Measurements from ENCODE around the gene CRTC2.
"Not testable (repeated sequence)": the region's sequence is repeated elsewhere in the genome, so short reads cannot be mapped to it uniquely, and the experiment has no call there.

The CRTC2 gene

GRCh38 chr1:153985941-153986761 lies 27.7 kb upstream of the CRTC2 start, which contains the start of gene RAB13:
TSS of gene RAB13 (minus strand) at chr1:153986339. CDS start at chr1:153986236, 103 bp downstream.
- Histone ChIP-seq H3K9ac (ENCODE audit: low read depth, low read length, poor library complexity, severe bottlenecking) (peak within 1 kb of the TSS; percentile 78), H3K36me3 (ENCODE audit: insufficient read depth, low read length) (no peaks in the 10 kb centered on the region), H3K4me2 (ENCODE audit: low read depth, low read length, poor library complexity, severe bottlenecking) (peak within 1 kb of the TSS; percentile 96), H3K4me3 (ENCODE audit: low read length, poor library complexity, severe bottlenecking) (peak within 1 kb of the TSS; percentile 78), H2AFZ (ENCODE audit: low read length) (peak within 1 kb of the TSS; percentile 93), H3K27me3 (ENCODE audit: insufficient read depth, low read length, poor library complexity, severe bottlenecking) (no peaks in the 10 kb centered on the region), H3K9me3 (ENCODE audit: insufficient read depth, low read depth, low read length) (no peaks in the 10 kb centered on the region), H3F3A (ENCODE audit: low read depth) (0 out of 2 replicates have a peak, but pooled peaks cover 3% of the 10 kb centered on the region), H3K79me2 (ENCODE audit: insufficient read depth, low read length) (peaks cover 6% of the 10 kb centered on the region), H3K4me1 (ENCODE audit: insufficient read depth, low read length, poor library complexity, severe bottlenecking) (peaks cover 14% of the 10 kb centered on the region), H4K20me1 (ENCODE audit: insufficient read depth, low read length, poor library complexity, severe bottlenecking) (peaks cover 4% of the 10 kb centered on the region), H3K9me2 (replicated peaks; ENCODE audit: low read depth, low read length) (no peaks in the 10 kb centered on the region)
- TF ChIP-seq EZH2phosphoT487 (IDR thresholded peaks at IDR 0.05; ENCODE audit: borderline replicate concordance) (no peak), CTCF (conservative IDR thresholded peaks at IDR 0.05; ENCODE audit: low read length) (no peak)

- 0 out of 2 replicates have a peak, but pooled peaks cover 3% of the 10 kb centered on the region for H3F3A ChIP-seq (ENCODE audit: low read depth)
- TF ChIP-seq CTCF (conservative IDR thresholded peaks at IDR 0.05; ENCODE audit: low read length) (no peak), EZH2phosphoT487 (IDR thresholded peaks at IDR 0.05; ENCODE audit: borderline replicate concordance) (no peak)
- H3K4me2 ChIP-seq (ENCODE audit: low read depth, low read length, poor library complexity, severe bottlenecking), result peak overlapping the region; percentile 96
- H2AFZ ChIP-seq (ENCODE audit: low read length), result peak overlapping the region; percentile 57; the same call in 1 of the 2 replicates
- H4K20me1 ChIP-seq (ENCODE audit: insufficient read depth, low read length, poor library complexity, severe bottlenecking), result no peaks in the 10 kb centered on the region
- peak overlapping the region; percentile 78 for H3K9ac ChIP-seq (ENCODE audit: low read depth, low read length, poor library complexity, severe bottlenecking)
- H3K36me3 ChIP-seq (ENCODE audit: insufficient read depth, low read length), result no peaks in the 10 kb centered on the region
- peaks cover 14% of the 10 kb centered on the region for H3K4me1 ChIP-seq (ENCODE audit: insufficient read depth, low read length, poor library complexity, severe bottlenecking)
- no peaks in the 10 kb centered on the region for H3K27me3 ChIP-seq (ENCODE audit: insufficient read depth, low read length, poor library complexity, severe bottlenecking)
- no peaks in the 10 kb centered on the region for H3K79me2 ChIP-seq (ENCODE audit: insufficient read depth, low read length)
- H3K9me2 ChIP-seq (replicated peaks; ENCODE audit: low read depth, low read length), result no peaks in the 10 kb centered on the region
- H3K4me3 ChIP-seq (ENCODE audit: low read length, poor library complexity, severe bottlenecking), result peak overlapping the region; percentile 78
- no peaks in the 10 kb centered on the region for H3K9me3 ChIP-seq (ENCODE audit: insufficient read depth, low read depth, low read length)
Measured at GRCh38 chr1:153985341-153985912, 27.0 kb upstream of the CRTC2 start.

- Histone ChIP-seq H2AFZ (ENCODE audit: low read length) (no peak overlapping the region), H3K4me3 (ENCODE audit: low read length, poor library complexity, severe bottlenecking) (no peak overlapping the region), H3F3A (ENCODE audit: low read depth) (0 out of 2 replicates have a peak, but pooled peaks cover 3% of the 10 kb centered on the region), H3K27me3 (ENCODE audit: insufficient read depth, low read length, poor library complexity, severe bottlenecking) (no peaks in the 10 kb centered on the region), H3K79me2 (ENCODE audit: insufficient read depth, low read length) (no peaks in the 10 kb centered on the region), H3K4me1 (ENCODE audit: insufficient read depth, low read length, poor library complexity, severe bottlenecking) (peaks cover 14% of the 10 kb centered on the region), H3K4me2 (ENCODE audit: low read depth, low read length, poor library complexity, severe bottlenecking) (peak overlapping the region; percentile 96), H3K9me2 (replicated peaks; ENCODE audit: low read depth, low read length) (no peaks in the 10 kb centered on the region), H3K36me3 (ENCODE audit: insufficient read depth, low read length) (no peaks in the 10 kb centered on the region), H4K20me1 (ENCODE audit: insufficient read depth, low read length, poor library complexity, severe bottlenecking) (no peaks in the 10 kb centered on the region), H3K9me3 (ENCODE audit: insufficient read depth, low read depth, low read length) (no peaks in the 10 kb centered on the region), H3K9ac (ENCODE audit: low read depth, low read length, poor library complexity, severe bottlenecking) (peak overlapping the region; percentile 78)
- no peak for TF ChIP-seq EZH2phosphoT487 (IDR thresholded peaks at IDR 0.05; ENCODE audit: borderline replicate concordance)
- TF ChIP-seq CTCF (conservative IDR thresholded peaks at IDR 0.05; ENCODE audit: low read length), result no peak
Measured at GRCh38 chr1:153984123-153984894, 25.9 kb upstream of the CRTC2 start.

GRCh38 chr1:153981735-153982134 lies 23.3 kb upstream of the CRTC2 start:
- not testable (repeated sequence) for H3K36me3 ChIP-seq (ENCODE audit: insufficient read depth, low read length); H3K9me2 ChIP-seq (replicated peaks; ENCODE audit: low read depth, low read length); H3K4me2 ChIP-seq (ENCODE audit: low read depth, low read length, poor library complexity, severe bottlenecking); H2AFZ ChIP-seq (ENCODE audit: low read length); H3K9me3 ChIP-seq (ENCODE audit: insufficient read depth, low read depth, low read length); H3K4me3 ChIP-seq (ENCODE audit: low read length, poor library complexity, severe bottlenecking); H3K27me3 ChIP-seq (ENCODE audit: insufficient read depth, low read length, poor library complexity, severe bottlenecking); H3F3A ChIP-seq (ENCODE audit: low read depth); H4K20me1 ChIP-seq (ENCODE audit: insufficient read depth, low read length, poor library complexity, severe bottlenecking); H3K9ac ChIP-seq (ENCODE audit: low read depth, low read length, poor library complexity, severe bottlenecking); H3K79me2 ChIP-seq (ENCODE audit: insufficient read depth, low read length)
- peaks cover 21% of the 10 kb centered on the region for H3K4me1 ChIP-seq (ENCODE audit: insufficient read depth, low read length, poor library complexity, severe bottlenecking)
